Lower lobe of right lung (tissue), 2 donors: Measurements from ENCODE around the gene TERT. TPM values are rescaled to one million over a fixed set of nuclear protein-coding genes. Genes with fewer than 3 reads are reported as not detected.

Experiments
- ATAC-seq, 2 donors: fragments of 200-7000 bp; cut with Tn5 transposase; one replicate each; pipeline ENCODE4 v1.9.1; 2020 to 2022; ENCODE audit warnings: mild to moderate bottlenecking in 2 of 2, moderate library complexity in 2 of 2
- DNase-seq: peaks from one replicate; pipeline ENCODE4 v3.0.0-alpha.2; 2020
- H3K27ac ChIP-seq: fragments of 200-600 bp; one replicate; pipeline ENCODE4 v1.8.0; 2022
- H3K27me3 ChIP-seq: fragments of 200-600 bp; one replicate; pipeline ENCODE4 v1.8.0; 2022; ENCODE audit warnings: low read depth
- H3K36me3 ChIP-seq: fragments of 200-600 bp; one replicate; pipeline ENCODE4 v1.8.0; 2022; ENCODE audit warnings: mild to moderate bottlenecking
- H3K4me1 ChIP-seq: fragments of 200-600 bp; one replicate; pipeline ENCODE4 v1.8.0; 2022
- H3K4me3 ChIP-seq: fragments of 200-600 bp; one replicate; pipeline ENCODE4 v1.8.0; 2022; ENCODE audit warnings: mild to moderate bottlenecking
- H3K9me3 ChIP-seq: fragments of 200-600 bp; one replicate; pipeline ENCODE4 v1.8.0; 2022
- CTCF ChIP-seq: fragments of 200-600 bp; IDR thresholded peaks from one replicate; pipeline ENCODE4 v1.8.0; 2022; ENCODE audit warnings: antibody characterized with exemption, mild to moderate bottlenecking
- intact Hi-C: fragments of 100-400 bp; cut with DNase I; formaldehyde crosslinking; loops from one replicate; pipeline ENCODE4 v1.11.0; 2022
- total RNA-seq: library from RNA; stranded (reverse); fragmentation: NEBNext Ultra II Directional; extraction: Animal tissue kit (Norgen Biotek cat#: 25700); gene quantifications from one replicate; pipeline ENCODE4 v1.2.1, GENCODE V29; 2021
- donor health status: DM: no; HTN: yes; CAD: no; lungs with severe emphysema.

The TERT gene
- total RNA-seq, 1 donor from 2014 or later = not detected

GRCh38 chr5:1323803-1324173 is 28.9 kb upstream of the TERT start:
- Histone ChIP-seq H3K27ac (no peak overlapping the region), H3K36me3 (peaks cover 72% of the 10 kb centered on the region), H3K4me3 (no peak overlapping the region), H3K27me3 (no peaks in the 10 kb centered on the region), H3K4me1 (no peaks in the 10 kb centered on the region), H3K9me3 (no peaks in the 10 kb centered on the region)
- intact Hi-C loops = no loop called here
- no peak for DNase-seq
- TF ChIP-seq CTCF = no peak
- ATAC-seq = no peak

DNA sequence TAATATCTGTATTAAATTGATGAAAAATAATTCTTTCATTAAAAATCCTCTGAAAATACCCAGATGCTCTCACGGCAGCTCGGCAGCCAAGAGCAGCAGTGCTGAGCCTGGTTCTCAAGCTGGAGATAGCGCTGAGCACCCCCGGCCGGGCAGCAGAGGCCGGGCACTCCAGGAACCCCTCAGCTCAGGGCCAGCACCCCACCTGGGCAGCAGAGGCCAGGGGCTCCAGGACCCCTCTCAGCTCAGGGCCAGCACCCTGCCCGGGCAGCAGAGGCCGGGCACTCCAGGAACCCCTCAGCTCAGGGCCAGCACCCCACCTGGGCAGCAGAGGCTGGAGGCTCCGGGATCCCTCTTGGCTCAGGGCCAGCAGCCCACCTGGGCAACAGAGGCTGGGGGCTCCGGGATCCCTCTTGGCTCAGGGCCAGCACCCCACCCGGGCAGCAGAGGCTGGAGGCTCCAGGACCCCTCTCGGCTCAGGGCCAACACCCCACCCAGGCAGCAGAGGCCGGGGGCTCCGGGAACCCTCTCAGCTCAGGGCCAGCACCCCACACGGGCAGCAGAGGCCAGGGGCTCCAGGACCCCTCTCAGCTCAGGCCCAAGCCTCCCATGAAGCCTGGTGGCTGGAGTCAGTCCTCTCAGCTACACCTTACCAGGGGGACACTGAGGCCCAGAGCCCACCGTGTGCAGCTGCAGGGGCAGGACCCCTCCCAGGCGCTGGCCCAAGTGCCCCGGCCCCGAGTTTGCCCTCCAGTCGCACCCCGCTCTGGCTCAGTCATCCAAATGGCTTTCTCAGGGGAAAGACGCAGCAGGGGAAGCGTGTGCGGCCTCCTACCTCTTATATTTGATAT is 28.3 kb upstream of the TERT start:
- Histone ChIP-seq H3K9me3 (no peaks in the 10 kb centered on the region), H3K4me1 (no peaks in the 10 kb centered on the region), H3K4me3 (no peak overlapping the region), H3K27me3 (no peaks in the 10 kb centered on the region), H3K36me3 (peaks cover 78% of the 10 kb centered on the region), H3K27ac (no peak overlapping the region)
- ATAC-seq (no peak), DNase-seq (no peak)
- intact Hi-C loops = no loop called here
- TF ChIP-seq CTCF = no peak

DNA sequence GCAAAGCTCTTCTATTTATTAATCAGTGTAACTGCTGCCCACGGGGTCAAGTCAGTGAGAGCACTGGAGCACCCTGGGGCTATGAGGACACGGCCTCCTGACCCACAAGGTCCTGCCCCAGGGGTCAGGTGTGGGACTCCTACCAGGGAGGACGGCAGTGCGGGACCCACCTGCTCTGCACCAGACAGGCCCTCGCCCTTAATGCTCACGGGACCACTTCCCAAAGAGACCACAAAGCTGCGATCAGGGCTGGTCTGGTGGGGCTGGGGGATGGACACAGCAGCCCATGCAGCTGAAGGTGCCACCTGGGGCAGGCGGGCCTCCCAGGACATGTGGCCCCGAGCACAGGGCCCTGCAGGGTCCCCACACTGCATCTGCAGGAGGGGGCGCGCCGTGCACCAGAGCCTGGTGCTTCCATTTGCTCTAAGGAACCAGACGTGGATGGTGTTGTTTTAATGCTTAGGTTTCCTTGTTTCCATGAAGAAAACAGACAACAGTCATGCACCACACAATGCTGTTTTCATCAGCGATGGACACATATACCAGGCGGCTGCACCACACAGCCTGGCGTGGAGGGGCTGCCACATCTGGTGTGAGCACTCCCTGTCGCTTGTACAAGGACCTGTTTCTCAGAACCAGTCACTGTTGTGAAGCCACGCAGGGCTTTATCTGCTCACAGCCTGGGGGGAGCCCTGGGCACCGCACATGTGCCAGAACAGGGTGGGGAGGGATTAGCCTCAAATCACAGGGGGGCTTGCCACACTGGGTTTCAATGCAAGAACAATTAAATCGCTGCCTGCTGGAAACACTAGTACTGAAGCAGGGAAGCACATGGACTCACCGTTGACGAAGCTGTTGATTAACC is 27.4 kb upstream of the TERT start:
- no peaks in the 10 kb centered on the region for H3K27me3 ChIP-seq
- TF ChIP-seq CTCF = no peak
- ATAC-seq = no peak
- no peak overlapping the region for H3K4me3 ChIP-seq
- peaks cover 87% of the 10 kb centered on the region for H3K36me3 ChIP-seq
- intact Hi-C loops = no loop called here
- no peaks in the 10 kb centered on the region for H3K4me1 ChIP-seq
- no peaks in the 10 kb centered on the region for H3K9me3 ChIP-seq
- peak; percentile 37 for DNase-seq
- no peak overlapping the region for H3K27ac ChIP-seq

DNA sequence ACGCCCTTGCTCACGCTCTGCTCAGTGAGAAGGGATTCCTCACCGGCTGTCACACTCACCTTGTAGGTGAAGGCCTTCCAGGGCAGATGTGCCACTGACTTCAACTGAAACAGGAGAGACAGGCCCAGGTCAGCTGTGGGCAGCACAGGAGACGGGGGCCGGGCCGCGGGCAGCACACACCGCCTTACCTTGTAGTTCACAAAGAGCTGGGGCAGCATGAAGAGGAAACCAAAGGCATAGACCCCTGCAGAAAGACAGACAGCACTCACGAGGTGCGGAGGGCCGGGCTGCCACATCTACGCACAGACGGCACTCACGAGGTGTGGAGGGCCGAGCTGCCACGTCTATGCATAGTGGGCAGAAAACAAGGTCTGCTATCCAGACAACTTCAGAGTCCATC is 26.7 kb upstream of the TERT start:
- no peaks in the 10 kb centered on the region for H3K9me3 ChIP-seq
- no peaks in the 10 kb centered on the region for H3K27me3 ChIP-seq
- no peak overlapping the region for H3K4me3 ChIP-seq
- H3K36me3 ChIP-seq = peaks cover 91% of the 10 kb centered on the region
- H3K27ac ChIP-seq = no peak overlapping the region
- DNase-seq = peak; percentile 14
- TF ChIP-seq CTCF = no peak
- ATAC-seq = no peak
- intact Hi-C loops = no loop called here
- H3K4me1 ChIP-seq = no peaks in the 10 kb centered on the region

GRCh38 chr5:1320436-1321344 is 25.8 kb upstream of the TERT start:
- Histone ChIP-seq H3K4me3 (no peak overlapping the region), H3K27ac (no peak overlapping the region), H3K4me1 (peaks cover 5% of the 10 kb centered on the region), H3K27me3 (no peaks in the 10 kb centered on the region), H3K9me3 (no peaks in the 10 kb centered on the region), H3K36me3 (peaks cover 87% of the 10 kb centered on the region)
- intact Hi-C loops = no loop called here
- TF ChIP-seq CTCF = no peak
- ATAC-seq (no peak), DNase-seq (no peak)
